ENCODE results near the gene SSTR3.

GRCh38 chr22:37184380-37184755, 27.9 kb downstream of the SSTR3 start:
- TF ChIP-seq CTCF (IDR thresholded peaks at IDR 0.05; ENCODE audit: insufficient read depth, low read length, poor library complexity, severe bottlenecking) (no peak), EZH2phosphoT487 (conservative IDR thresholded peaks at IDR 0.05; ENCODE audit: low read length) (no peak)
